Anterior cingulate cortex (tissue), 58 donors: ENCODE measurements around the gene KXD1.

Experiments
- DNase-seq, 58 donors: peaks; one replicate each; lab custom pipeline; 2025; lab: John Stamatoyannopoulos, UW

The KXD1 gene

DNA sequence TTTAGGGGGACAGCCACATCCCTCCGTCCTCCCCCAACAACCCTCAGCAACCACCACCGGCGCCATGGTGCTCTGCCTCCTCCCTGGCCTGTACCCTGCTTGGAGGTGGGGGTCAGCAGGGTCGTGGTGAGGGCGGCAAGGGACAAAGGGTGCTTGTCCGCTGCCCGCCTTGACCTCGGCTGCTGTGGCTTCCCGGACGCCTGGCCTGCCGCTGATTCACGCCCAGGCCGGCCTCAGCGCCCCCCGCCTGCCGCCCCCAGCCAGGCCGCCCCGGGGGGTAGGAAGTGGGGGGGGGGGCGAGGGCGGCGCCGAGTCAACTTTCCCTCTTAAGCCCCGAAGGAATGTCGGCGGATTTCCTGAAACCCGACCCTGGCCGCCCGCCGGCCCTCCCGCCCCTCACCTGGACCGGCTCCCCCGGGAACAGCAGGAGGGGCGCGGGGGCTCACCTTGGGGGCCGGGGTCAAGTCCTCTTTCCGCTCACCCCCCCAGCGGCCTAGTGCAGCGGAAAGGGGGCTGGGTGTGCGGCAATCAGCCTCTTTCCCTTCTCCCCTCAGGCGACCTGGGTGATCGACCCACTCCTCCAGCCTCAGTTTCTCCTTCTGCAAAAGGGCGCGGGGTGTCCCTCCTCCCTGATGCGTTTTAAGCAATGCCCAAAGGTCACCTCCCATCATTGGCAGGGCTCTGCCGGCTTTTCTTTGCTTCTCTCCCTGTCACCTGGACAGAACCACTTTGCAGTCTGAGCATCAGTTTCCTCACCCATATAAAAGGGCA lies 53.1 kb downstream of the KXD1 start:
- DNase-seq, result no peak

DNA sequence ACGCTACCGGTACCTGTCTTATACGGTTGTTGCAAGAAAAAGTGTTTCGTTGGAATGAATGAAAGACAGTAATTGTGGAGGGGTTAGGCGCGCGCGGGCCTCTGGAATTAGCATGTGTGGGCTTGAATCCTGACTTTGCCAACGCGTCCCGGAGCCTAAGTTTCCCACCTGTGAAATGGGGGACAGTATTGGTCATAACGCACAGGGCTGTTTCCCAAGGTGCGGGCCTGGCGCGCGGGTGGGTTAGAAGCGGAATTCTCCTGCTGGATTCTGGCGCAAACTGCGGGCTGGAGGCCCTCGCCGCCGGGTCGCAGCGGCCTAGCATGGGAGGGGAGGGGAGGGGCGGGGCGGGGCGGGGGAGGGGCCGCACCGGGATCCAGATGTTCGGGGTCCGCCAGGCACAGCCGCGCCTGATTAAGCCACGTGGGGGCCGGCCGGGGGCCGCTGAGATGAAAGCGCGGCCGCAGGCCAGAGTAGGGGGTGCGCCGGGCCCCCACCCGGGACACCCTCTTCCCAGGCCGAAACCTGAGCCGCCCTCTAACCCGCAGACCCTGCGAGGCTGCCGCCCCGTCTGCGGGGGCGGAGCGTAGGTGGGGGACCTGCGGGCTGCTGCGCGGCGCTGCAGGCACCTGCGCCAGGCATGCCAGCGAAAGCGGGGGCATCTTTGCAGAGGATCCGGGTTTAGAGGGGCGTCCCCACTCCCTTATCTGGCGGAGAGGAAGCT lies 53.8 kb downstream of the KXD1 start:
- DNase-seq, result no peak

DNA sequence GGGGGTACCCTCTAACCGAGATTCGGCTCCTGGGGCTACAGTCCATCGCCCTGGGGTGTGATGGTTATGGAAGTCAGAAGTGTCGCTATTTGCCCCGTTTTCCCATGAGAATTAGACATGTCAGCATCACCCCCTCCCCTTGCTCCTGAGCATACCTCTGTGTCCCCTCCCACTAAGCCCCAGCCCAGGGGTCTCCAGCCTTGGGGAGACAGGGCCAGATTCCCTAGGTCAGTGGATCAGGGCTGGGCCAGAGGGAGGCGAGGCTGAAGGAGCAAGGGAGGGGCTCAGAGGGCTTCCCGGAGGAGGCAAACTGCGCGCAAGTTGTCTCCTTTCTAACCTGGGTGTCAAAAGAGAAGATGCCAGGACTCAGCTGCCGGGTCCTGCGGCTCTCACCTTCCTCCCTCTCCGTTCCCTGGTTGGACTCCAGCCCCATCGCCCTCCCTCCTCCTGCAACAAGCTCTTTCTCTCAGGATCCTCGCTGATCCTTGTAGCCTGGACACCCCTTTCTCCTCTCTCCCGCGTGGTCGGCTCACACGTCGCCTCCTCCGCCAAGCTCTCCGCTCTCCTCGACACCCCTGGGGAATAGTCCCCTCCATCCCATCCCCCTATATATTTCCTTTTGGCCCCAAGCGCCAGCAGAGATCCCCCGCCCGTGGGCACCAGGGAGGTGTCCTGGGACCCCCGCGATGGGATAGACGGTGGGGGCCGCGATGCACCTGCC lies 54.5 kb downstream of the KXD1 start:
- peak in 4 of 58 donors; percentile 30 to 67 (median 45) for DNase-seq

DNA sequence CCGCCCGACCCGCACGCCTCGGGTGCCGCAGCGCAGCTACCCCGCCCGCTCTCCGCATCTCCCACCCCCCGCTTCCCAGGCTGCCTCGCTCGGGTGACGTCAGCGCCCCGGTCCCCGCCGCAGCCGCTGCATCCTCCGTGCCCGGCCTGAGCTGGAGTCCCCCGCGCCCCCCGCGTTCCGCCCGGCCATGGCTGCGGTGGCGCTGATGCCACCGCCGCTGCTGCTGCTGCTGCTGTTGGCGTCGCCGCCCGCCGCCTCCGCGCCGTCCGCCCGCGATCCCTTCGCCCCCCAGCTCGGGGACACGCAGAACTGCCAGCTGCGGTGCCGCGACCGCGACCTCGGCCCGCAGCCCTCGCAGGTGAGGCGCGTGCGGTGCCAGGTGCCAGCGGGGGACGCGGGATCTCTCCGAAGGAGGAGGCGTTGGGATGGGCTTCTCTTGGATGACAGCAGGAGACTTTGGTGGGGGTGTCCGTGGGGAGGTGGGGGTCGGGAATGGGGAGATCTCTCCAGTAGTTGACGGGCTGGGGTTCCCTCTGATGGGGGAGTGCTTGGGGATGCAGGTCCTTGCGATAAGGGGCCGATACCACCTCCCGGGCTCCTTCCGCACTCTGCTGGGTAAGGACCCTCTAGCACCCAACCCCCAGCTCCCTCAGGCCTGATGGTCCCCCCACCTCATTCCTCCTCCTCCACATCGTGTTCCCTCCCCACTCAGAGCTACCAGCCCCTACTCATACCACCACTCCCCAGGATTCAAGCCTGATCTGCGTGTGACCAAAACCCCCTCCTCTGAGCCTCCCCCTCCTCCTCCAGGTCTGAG lies 55.3 kb downstream of the KXD1 start, which contains the start of gene TMEM59L:
Gene TMEM59L, plus strand, starts transcription at position 99 of the 817 bp plus-strand sequence. Its CDS starts 89 bp downstream, at position 188.
- DNase-seq, result peak in 52 of 58 donors; percentile 13 to 81 (median 47)

DNA sequence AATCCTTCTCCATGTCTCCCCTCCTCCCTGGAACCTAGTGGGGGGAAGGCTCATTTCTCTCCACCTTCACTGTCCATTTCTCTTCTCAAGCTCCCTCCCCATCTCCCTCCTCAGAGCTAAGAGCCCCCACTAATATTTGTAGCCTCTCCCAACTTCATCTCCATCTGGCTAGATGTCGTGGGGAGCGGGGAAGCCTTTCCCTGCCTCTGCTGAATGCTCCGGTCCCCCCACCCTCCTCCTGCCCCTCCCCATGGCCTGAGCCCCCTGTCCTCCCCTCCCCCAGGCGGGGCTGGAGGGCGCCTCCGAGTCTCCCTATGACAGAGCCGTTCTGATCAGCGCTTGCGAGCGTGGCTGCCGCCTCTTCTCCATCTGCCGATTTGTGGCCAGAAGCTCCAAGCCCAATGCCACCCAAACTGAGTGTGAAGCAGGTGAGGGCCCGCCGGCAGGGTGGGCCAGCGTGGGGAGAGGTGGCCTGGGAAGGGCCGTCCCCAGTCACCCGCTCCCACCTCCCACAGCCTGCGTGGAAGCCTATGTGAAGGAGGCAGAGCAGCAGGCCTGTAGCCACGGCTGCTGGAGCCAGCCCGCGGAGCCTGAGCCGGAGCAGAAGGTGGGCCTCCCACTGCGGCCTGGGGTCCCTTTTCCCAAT lies 56.0 kb downstream of the KXD1 start:
- peak in 5 of 58 donors; percentile 9 to 29 (median 27) for DNase-seq

DNA sequence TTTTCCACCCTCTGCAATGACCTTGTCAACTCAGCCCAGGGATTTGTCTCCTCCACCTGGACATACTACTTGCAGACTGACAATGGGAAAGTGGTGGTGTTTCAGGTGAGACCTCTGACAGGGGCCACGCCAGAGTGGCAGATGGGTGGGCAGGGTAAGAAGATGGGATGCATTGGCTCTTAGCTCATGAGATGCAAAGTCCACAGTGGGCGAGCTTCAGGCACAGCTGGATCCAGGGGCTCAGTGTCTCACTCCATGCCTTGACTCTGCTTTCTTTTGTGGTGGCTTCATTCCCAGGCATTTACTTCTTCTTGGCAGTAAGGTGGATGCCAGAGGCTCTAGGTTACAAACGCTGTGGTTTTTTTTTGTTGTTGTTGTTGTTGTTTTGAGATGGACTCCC lies 58.4 kb downstream of the KXD1 start:
- DNase-seq, result no peak

DNA sequence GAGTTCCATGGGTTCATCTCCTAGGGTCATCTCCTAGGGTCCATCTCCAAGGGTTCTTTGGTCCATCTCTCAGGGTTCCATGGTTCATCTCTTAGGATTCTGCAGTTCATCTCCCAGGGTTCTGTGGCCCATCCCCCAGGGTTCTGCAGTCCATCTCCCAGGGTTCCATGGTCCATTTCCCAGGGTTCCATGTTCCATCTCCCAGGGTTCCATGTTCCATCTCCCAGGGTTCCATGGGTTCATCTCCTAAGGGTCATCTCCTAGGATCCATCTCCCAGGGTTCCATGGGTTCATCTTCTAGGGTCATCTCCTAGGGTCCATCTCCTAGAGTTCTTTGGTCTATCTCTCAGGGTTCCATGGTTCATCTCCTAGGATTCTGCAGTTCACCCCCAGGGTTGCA lies 59.9 kb downstream of the KXD1 start:
- DNase-seq, result no peak

DNA sequence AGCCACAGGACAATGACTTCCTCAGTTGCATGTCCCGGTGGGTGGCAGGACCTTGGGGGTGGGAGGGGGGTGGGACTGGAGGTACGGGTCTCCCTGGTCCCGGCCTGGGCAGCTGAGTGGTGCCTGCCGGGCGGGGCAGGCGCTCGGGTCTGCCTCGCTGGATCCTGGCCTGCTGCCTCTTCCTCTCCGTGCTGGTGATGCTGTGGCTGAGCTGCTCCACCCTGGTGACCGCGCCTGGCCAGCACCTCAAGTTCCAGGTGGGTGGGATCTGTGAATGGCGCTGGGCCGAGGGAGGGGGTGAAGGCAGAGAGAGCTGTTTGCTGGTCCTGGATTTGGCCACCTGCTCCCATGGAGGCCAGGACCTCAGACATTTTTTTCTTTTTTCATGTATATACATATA lies 60.6 kb downstream of the KXD1 start:
- DNase-seq, result no peak
